Measurements from ENCODE around the gene TCF12. TPM values are rescaled to one million over a fixed set of nuclear protein-coding genes. Genes with fewer than 3 reads are reported as not detected.

The TCF12 gene
- total RNA-seq, 1 experiment from 2014 or later, result 76.7 TPM

GRCh38 chr15:56948764-56949101, 30.3 kb downstream of the TCF12 start:
- no peak overlapping the region for H3T11ph ChIP-seq (ENCODE audit: low read length)
- H2BK15ac ChIP-seq (ENCODE audit: low read depth, low read length), result no peak overlapping the region
- no peaks in the 10 kb centered on the region for H3K23me2 ChIP-seq (ENCODE audit: insufficient read length, low read depth, low read length, poor library complexity, severe bottlenecking)
- no CpG with 5 or more reads among the region's 1 CpG for WGBS (ENCODE audit: extremely low coverage, insufficient read length, low lambda C conversion rate)
- no peak overlapping the region for H4K91ac ChIP-seq (ENCODE audit: insufficient read length, low read depth, low read length)
- no peak overlapping the region for H2BK120ac ChIP-seq (ENCODE audit: low read depth, low read length, poor library complexity, severe bottlenecking)
- no peak overlapping the region for H3K9ac ChIP-seq (ENCODE audit: extremely low read depth, insufficient read length, low read length)
- Mint-ChIP-seq H3K36me3 (ENCODE audit: insufficient read depth in 1 of 3, low read depth in 3 of 3) (peaks cover 14 to 28% (median 22%) of the 10 kb centered on the region in 3 experiments), H3K27me3 (ENCODE audit: low read depth) (no peaks in the 10 kb centered on the region), H3K27ac (peak overlapping the region in 1 of 3 experiments; percentile 56; a peak in 2 of 7 replicates), H3K9me3 (peaks cover 8 to 9% of the 10 kb centered on the region in 2 experiments; a peak in 4 of 5 replicates), H3K4me3 (no peak overlapping the region), H3K4me1 (peaks cover 3% of the 10 kb centered on the region in 2 experiments; a peak in 2 of 4 replicates)
- peaks cover 7% of the 10 kb centered on the region for H3K79me1 ChIP-seq (ENCODE audit: insufficient read depth, low read depth, low read length, poor library complexity, severe bottlenecking)
- no peaks in the 10 kb centered on the region for H3K4me1 ChIP-seq (ENCODE audit: insufficient read depth, low read length)
- H3K23ac ChIP-seq (ENCODE audit: insufficient read length, low read depth, low read length), result no peak overlapping the region
- H3K56ac ChIP-seq (ENCODE audit: insufficient read length, low read depth, low read length), result no peak overlapping the region
- H3K4me2 ChIP-seq (ENCODE audit: insufficient read depth, insufficient read length, low read length), result no peak overlapping the region
- H2BK5ac ChIP-seq (ENCODE audit: insufficient read length, low read length), result no peak overlapping the region
- no peak overlapping the region for H3K27ac ChIP-seq (ENCODE audit: insufficient read length, low read depth, low read length)
- H3K4ac ChIP-seq (ENCODE audit: low read depth, low read length), result no peak overlapping the region
- no peaks in the 10 kb centered on the region for H3K27me3 ChIP-seq (ENCODE audit: insufficient read depth, low read length)
- H4K5ac ChIP-seq (ENCODE audit: insufficient read length, low read depth, low read length), result no peak overlapping the region
- H2BK12ac ChIP-seq (ENCODE audit: insufficient read length, low read depth, low read length), result no peak overlapping the region
- no peak overlapping the region for H3K14ac ChIP-seq (ENCODE audit: insufficient read depth, low read length)
- no peak for TF ChIP-seq CTCF (conservative IDR thresholded peaks at IDR 0.05)
- H3K9me3 ChIP-seq (ENCODE audit: control insufficient read depth, low read depth, low read length), result no peaks in the 10 kb centered on the region
- H4K8ac ChIP-seq (replicated peaks; ENCODE audit: insufficient read length, low read depth, low read length), result no peak overlapping the region
- no peak overlapping the region for H2BK20ac ChIP-seq (ENCODE audit: low read depth, low read length, poor library complexity, severe bottlenecking)
- no peak for DNase-seq
- H4K20me1 ChIP-seq (ENCODE audit: control insufficient read depth, insufficient read depth, insufficient read length), result no peaks in the 10 kb centered on the region
- H2AFZ ChIP-seq (ENCODE audit: low read length), result no peak overlapping the region
- H3K79me2 ChIP-seq (ENCODE audit: insufficient read depth, low read length), result peaks cover 8% of the 10 kb centered on the region; the same call in 1 of the 2 replicates
- no peak overlapping the region for H2AK5ac ChIP-seq (ENCODE audit: insufficient read length, low read length)
- no peak overlapping the region for H3K18ac ChIP-seq (ENCODE audit: insufficient read length, low read depth, low read length)

Measured in H9 (cell line).